ENCODE measurements around the gene TNFRSF6B.

- no peak for TF ChIP-seq POLR2A (IDR thresholded peaks at IDR 0.05)
- TF ChIP-seq, protein P1, sequence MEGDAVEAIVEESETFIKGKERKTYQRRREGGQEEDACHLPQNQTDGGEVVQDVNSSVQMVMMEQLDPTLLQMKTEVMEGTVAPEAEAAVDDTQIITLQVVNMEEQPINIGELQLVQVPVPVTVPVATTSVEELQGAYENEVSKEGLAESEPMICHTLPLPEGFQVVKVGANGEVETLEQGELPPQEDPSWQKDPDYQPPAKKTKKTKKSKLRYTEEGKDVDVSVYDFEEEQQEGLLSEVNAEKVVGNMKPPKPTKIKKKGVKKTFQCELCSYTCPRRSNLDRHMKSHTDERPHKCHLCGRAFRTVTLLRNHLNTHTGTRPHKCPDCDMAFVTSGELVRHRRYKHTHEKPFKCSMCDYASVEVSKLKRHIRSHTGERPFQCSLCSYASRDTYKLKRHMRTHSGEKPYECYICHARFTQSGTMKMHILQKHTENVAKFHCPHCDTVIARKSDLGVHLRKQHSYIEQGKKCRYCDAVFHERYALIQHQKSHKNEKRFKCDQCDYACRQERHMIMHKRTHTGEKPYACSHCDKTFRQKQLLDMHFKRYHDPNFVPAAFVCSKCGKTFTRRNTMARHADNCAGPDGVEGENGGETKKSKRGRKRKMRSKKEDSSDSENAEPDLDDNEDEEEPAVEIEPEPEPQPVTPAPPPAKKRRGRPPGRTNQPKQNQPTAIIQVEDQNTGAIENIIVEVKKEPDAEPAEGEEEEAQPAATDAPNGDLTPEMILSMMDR (IDR thresholded peaks at IDR 0.05), result no peak
Measured at GRCh38 chr20:63745424-63745805, 49.0 kb downstream of the TNFRSF6B start.
